Measurements from ENCODE around the gene MED13. TPM values are rescaled to one million over a fixed set of nuclear protein-coding genes. Genes with fewer than 3 reads are reported as not detected.

The MED13 gene
- total and polyA plus RNA-seq, 9 of the 15 experiments (the other 6 are each of a cell fraction or from before 2014, with no cell fraction given): 5.4 to 48.4 (median 28.2) TPM

DNA sequence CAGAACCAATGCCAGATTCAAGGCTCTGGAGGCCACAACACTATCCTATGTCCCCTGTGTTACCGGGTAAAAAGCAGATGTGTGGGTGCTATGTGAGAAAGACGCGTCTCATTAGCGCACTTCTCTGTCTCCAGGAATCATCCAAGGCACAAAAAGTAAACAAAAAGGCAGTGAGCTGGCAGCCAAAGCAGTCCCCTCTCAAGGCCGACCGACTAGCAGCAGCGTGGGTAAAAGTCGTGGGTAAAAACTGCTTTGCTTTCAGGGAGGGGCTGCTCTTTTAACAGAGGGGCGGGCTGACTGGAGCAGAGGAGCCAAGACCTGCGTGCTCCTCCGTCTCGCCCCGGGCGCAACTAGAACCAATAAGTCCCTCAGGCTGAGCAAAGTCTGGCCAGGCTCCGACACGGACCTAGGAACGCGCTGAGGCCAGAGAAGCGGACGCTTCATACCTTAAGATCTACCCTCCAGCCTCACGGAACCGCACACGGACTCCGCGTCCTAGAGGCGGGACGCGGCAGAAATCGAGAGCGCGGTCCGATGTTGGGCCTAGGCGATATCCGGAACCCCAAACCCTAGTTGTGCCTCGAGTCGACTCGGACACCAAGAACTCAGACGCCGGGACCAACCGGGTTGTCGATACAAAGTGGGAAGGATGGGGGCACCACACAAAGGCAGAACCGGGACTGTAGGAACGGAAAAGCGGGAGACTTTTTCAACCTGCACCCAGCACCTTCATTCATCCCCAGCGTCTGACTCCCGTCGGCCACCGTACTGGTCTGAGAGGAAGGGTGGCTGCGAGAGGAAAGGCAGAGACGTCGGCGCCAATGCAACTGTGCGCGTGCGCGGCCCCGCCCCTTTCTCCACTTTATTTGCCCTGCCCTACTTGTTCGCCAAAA is 137.6 kb downstream of the MED13 start, which contains the start of gene INTS2 (continued):
- TF ChIP-seq, protein P1, sequence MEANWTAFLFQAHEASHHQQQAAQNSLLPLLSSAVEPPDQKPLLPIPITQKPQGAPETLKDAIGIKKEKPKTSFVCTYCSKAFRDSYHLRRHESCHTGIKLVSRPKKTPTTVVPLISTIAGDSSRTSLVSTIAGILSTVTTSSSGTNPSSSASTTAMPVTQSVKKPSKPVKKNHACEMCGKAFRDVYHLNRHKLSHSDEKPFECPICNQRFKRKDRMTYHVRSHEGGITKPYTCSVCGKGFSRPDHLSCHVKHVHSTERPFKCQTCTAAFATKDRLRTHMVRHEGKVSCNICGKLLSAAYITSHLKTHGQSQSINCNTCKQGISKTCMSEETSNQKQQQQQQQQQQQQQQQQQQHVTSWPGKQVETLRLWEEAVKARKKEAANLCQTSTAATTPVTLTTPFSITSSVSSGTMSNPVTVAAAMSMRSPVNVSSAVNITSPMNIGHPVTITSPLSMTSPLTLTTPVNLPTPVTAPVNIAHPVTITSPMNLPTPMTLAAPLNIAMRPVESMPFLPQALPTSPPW (CRISPR knock-in tag; IDR thresholded peaks at IDR 0.05): peak; percentile 51; the same call in 1 of the 2 replicates
- no peak for TF ChIP-seq RBM22 (IDR thresholded peaks at IDR 0.05; ENCODE audit: low read depth, low read length, poor library complexity, severe bottlenecking)
- no peak for TF ChIP-seq RAD51 (IDR thresholded peaks at IDR 0.05; ENCODE audit: borderline replicate concordance, low read depth)
- TF ChIP-seq KDM5B (IDR thresholded peaks at IDR 0.05; ENCODE audit: insufficient replicate concordance, low read depth, low read length): peak; percentile 91
- TF ChIP-seq GATAD2B (IDR thresholded peaks at IDR 0.05; ENCODE audit: borderline replicate concordance): no peak
- no peak for TF ChIP-seq RNF2 (IDR thresholded peaks at IDR 0.05)
- TF ChIP-seq PRPF4 (IDR thresholded peaks at IDR 0.05; ENCODE audit: insufficient read depth, low read depth, low read length, poor library complexity, severe bottlenecking): no peak
- TF ChIP-seq ZNF134 (CRISPR knock-in tag; conservative IDR thresholded peaks at IDR 0.05): no peak
- no peak for TF ChIP-seq JUN (IDR thresholded peaks at IDR 0.05; ENCODE audit: borderline replicate concordance, low read depth, low read length)
- no peak for TF ChIP-seq JUN (CRISPR knock-in tag; IDR thresholded peaks at IDR 0.05; ENCODE audit: borderline replicate concordance)
- TF ChIP-seq GABPB1 (CRISPR knock-in tag; IDR thresholded peaks at IDR 0.05): peak; percentile 86
- TF ChIP-seq TAF1 (IDR thresholded peaks at IDR 0.05; ENCODE audit: control insufficient read depth, extremely low read depth, insufficient read depth, low read length, severe bottlenecking): peak; percentile 86
- TF ChIP-seq U2AF2 (optimal IDR thresholded peaks at IDR 0.05; ENCODE audit: low read depth, low read length): no peak
- no peak for TF ChIP-seq EZH2 (IDR thresholded peaks at IDR 0.05; ENCODE audit: borderline replicate concordance, low read depth, low read length)
- TF ChIP-seq, protein P2, sequence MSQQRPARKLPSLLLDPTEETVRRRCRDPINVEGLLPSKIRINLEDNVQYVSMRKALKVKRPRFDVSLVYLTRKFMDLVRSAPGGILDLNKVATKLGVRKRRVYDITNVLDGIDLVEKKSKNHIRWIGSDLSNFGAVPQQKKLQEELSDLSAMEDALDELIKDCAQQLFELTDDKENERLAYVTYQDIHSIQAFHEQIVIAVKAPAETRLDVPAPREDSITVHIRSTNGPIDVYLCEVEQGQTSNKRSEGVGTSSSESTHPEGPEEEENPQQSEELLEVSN (IDR thresholded peaks at IDR 0.05; ENCODE audit: borderline replicate concordance in 1 of 2, extremely low read depth in 1 of 2, insufficient read depth in 1 of 2, insufficient read length in 1 of 2, low read depth in 1 of 2, low read length in 1 of 2, poor library complexity in 1 of 2, severe bottlenecking in 1 of 2): peak in 1 of 2 experiments; percentile 23
- TF ChIP-seq TARDBP (IDR thresholded peaks at IDR 0.05): no peak
- TF ChIP-seq ZNF133 (CRISPR knock-in tag; IDR thresholded peaks at IDR 0.05): no peak
- no peak for TF ChIP-seq ILF3 (IDR thresholded peaks at IDR 0.05; ENCODE audit: borderline replicate concordance)
- TF ChIP-seq SNRNP70 (optimal IDR thresholded peaks at IDR 0.05; ENCODE audit: low read depth, low read length): no peak
- TF ChIP-seq SIRT6 (IDR thresholded peaks at IDR 0.05; ENCODE audit: low read depth, low read length): no peak
- TF ChIP-seq, protein P3, sequence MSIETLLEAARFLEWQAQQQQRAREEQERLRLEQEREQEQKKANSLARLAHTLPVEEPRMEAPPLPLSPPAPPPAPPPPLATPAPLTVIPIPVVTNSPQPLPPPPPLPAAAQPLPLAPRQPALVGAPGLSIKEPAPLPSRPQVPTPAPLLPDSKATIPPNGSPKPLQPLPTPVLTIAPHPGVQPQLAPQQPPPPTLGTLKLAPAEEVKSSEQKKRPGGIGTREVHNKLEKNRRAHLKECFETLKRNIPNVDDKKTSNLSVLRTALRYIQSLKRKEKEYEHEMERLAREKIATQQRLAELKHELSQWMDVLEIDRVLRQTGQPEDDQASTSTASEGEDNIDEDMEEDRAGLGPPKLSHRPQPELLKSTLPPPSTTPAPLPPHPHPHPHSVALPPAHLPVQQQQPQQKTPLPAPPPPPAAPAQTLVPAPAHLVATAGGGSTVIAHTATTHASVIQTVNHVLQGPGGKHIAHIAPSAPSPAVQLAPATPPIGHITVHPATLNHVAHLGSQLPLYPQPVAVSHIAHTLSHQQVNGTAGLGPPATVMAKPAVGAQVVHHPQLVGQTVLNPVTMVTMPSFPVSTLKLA (conservative IDR thresholded peaks at IDR 0.05): peak in 1 of 2 experiments; percentile 67; a peak in 2 of 4 replicates
